GM23338 (cell line): ENCODE data around the gene DPF1. TPM values are rescaled to one million over a fixed set of nuclear protein-coding genes. Genes with fewer than 3 reads are reported as not detected.

ENCODE experiments used
- ATAC-seq: fragments of 200-7000 bp; cut with Tn5 transposase; 3 replicates; pipeline ENCODE4 v1.9.1; 2020
- DNase-seq: peaks from one replicate; pipeline ENCODE4 v3.0.0-alpha.2; 2015; ENCODE audit warnings: low spot score
- H2AFZ ChIP-seq: fragments of 200-600 bp; sonication (generic); 2 replicates; pipeline ENCODE4 v1.8.0; 2016; ENCODE audit warnings: antibody characterized with exemption, mild to moderate bottlenecking, moderate library complexity
- H3F3A ChIP-seq: fragments of 200-600 bp; sonication (generic); replicated peaks from 2 replicates; pipeline ENCODE4 v1.8.0; 2017; ENCODE audit warnings: antibody characterized with exemption, mixed run types, low read depth
- H3K27ac ChIP-seq: fragments of 200-600 bp; sonication (generic); 2 replicates; pipeline ENCODE4 v1.6.1; 2016; ENCODE audit warnings: low read depth
- H3K27me3 ChIP-seq: fragments of 200-600 bp; sonication (generic); 2 replicates; pipeline ENCODE4 v1.8.0; 2016; ENCODE audit warnings: mild to moderate bottlenecking, mixed run types, moderate library complexity; ENCODE audit not compliant: insufficient read depth
- H3K36me3 ChIP-seq: fragments of 200-600 bp; sonication (generic); 2 replicates; pipeline ENCODE4 v1.8.0; 2016; ENCODE audit warnings: mild to moderate bottlenecking; ENCODE audit not compliant: insufficient read depth
- H3K4me1 ChIP-seq: fragments of 200-600 bp; sonication (generic); 2 replicates; pipeline ENCODE4 v1.8.0; 2016; ENCODE audit warnings: mild to moderate bottlenecking, moderate library complexity; ENCODE audit not compliant: insufficient read depth
- H3K4me2 ChIP-seq: fragments of 200-600 bp; sonication (generic); 2 replicates; pipeline ENCODE4 v1.7.1; 2017; ENCODE audit warnings: mixed run types
- H3K4me3 ChIP-seq: fragments of 200-600 bp; sonication (generic); 2 replicates; pipeline ENCODE4 v1.6.1; 2016; ENCODE audit warnings: mixed run types
- H3K79me2 ChIP-seq: fragments of 200-600 bp; sonication (generic); replicated peaks from 2 replicates; pipeline ENCODE4 v1.8.0; 2017; ENCODE audit warnings: mild to moderate bottlenecking; ENCODE audit not compliant: insufficient read depth
- H3K9me2 ChIP-seq: fragments of 200-600 bp; sonication (generic); 2 replicates; pipeline ENCODE4 v1.8.0; 2017; ENCODE audit not compliant: insufficient read depth
- H4K20me1 ChIP-seq: fragments of 200-600 bp; sonication (generic); replicated peaks from 2 replicates; pipeline ENCODE4 v1.8.0; 2017; ENCODE audit warnings: mild to moderate bottlenecking; ENCODE audit not compliant: insufficient read depth
- H3K27ac Mint-ChIP-seq: 2 replicates; pipeline ENCODE4 v1.8.0; 2020; ENCODE audit warnings: inconsistent platforms, mild to moderate bottlenecking, moderate library complexity, mixed read lengths
- H3K27me3 Mint-ChIP-seq: 3 replicates; pipeline ENCODE4 v1.8.0; 2022; ENCODE audit warnings: low read depth, mild to moderate bottlenecking, moderate library complexity, mixed read lengths, inconsistent platforms; ENCODE audit not compliant: insufficient read depth, poor library complexity
- H3K36me3 Mint-ChIP-seq: 3 replicates; pipeline ENCODE4 v1.8.0; 2021; ENCODE audit warnings: low read depth, mild to moderate bottlenecking, inconsistent platforms, moderate library complexity, mixed read lengths
- H3K4me1 Mint-ChIP-seq: 3 replicates; pipeline ENCODE4 v1.8.0; 2020; ENCODE audit warnings: mild to moderate bottlenecking, inconsistent platforms, mixed read lengths
- H3K4me3 Mint-ChIP-seq: 3 replicates; pipeline ENCODE4 v1.8.0; 2021; ENCODE audit warnings: moderate library complexity, mild to moderate bottlenecking, inconsistent platforms, mixed read lengths
- H3K9me3 Mint-ChIP-seq: 3 replicates; pipeline ENCODE4 v1.8.0; 2020; ENCODE audit warnings: moderate library complexity, mild to moderate bottlenecking, inconsistent platforms, mixed read lengths
- CREB1 ChIP-seq: fragments of 250-450 bp; sonication (Bioruptor Pico); IDR thresholded peaks from 2 replicates; pipeline ENCODE4 v1.5.0; 2020; ENCODE audit warnings: low read depth, mild to moderate bottlenecking, moderate library complexity
- CTCF ChIP-seq, 2 experiments: fragments of 200-600 bp in 1 of 2; sonication (generic) in 1 of 2; conservative IDR thresholded peaks; 2 replicates each; pipeline versions ENCODE4 v1.5.1 to v1.6.1; 2016 to 2017; ENCODE audit warnings: antibody characterized with exemption in 2 of 2, low read depth in 2 of 2, mild to moderate bottlenecking in 2 of 2, moderate library complexity in 1 of 2
- EZH2 ChIP-seq: fragments of 200-600 bp; sonication (generic); IDR thresholded peaks from one replicate; pipeline ENCODE4 v1.8.0; 2017; ENCODE audit warnings: antibody characterized with exemption, mild to moderate bottlenecking, low read depth; ENCODE audit not compliant: unreplicated experiment
- POLR2AphosphoS5 ChIP-seq: IDR thresholded peaks from 2 replicates; pipeline ENCODE4 v1.6.1; 2016; ENCODE audit warnings: antibody characterized with exemption, low read depth
- STAT1 ChIP-seq: IDR thresholded peaks from one replicate; pipeline ENCODE4 v1.6.1; 2016; ENCODE audit warnings: antibody characterized with exemption; ENCODE audit not compliant: unreplicated experiment
- ZNF331 ChIP-seq: fragments of 250-450 bp; sonication (Bioruptor Pico); IDR thresholded peaks from 2 replicates; pipeline ENCODE4 v1.5.0; 2020; ENCODE audit warnings: low read depth, mild to moderate bottlenecking, moderate library complexity
- ZNF462 ChIP-seq: fragments of 250-450 bp; sonication (Bioruptor Pico); IDR thresholded peaks from 2 replicates; pipeline ENCODE4 v1.5.0; 2020; ENCODE audit warnings: mild to moderate bottlenecking, moderate library complexity
- polyA plus RNA-seq: library from polyadenylated mRNA; unstranded; fragments of >200 nt; fragmentation: Nextera tagmentation; extraction: Ambion mirVana; gene quantifications from 2 replicates; pipeline ENCODE4 v1.2.1, GENCODE V29; 2016
- total RNA-seq: library from RNA; depleted of rRNA; stranded (reverse); fragments of >200 nt; shearing (Covaris generic); gene quantifications from 2 replicates; pipeline ENCODE4 v1.2.3, GENCODE V29; 2014

Gene DPF1
- total and polyA plus RNA-seq, 2 experiments from 2014 or later, result 8.3 to 11.7 TPM

- TF ChIP-seq ZNF462 (CRISPR knock-in tag) (no peak), EZH2 (no peak), CREB1 (no peak), POLR2AphosphoS5 (no peak), CTCF (conservative IDR thresholded peaks at IDR 0.05; ENCODE audit: low read depth in 2 of 2) (no peak)
Measured at GRCh38 chr19:38228491-38229439, 4.7 kb upstream of the DPF1 start (continued).

- peak; percentile 8 for ATAC-seq
- Mint-ChIP-seq H3K36me3 (no peaks in the 10 kb centered on the region; the same call in 2 of the 3 replicates), H3K4me3 (peak overlapping the region; percentile 74), H3K9me3 (no peaks in the 10 kb centered on the region; the same call in none of the 3 replicates), H3K27ac (peak overlapping the region; percentile 84), H3K4me1 (peaks cover 26% of the 10 kb centered on the region), H3K27me3 (peaks cover 31% of the 10 kb centered on the region)
- Histone ChIP-seq H3K4me3 (peak overlapping the region; percentile 55), H4K20me1 (no peaks in the 10 kb centered on the region), H3K4me1 (peaks cover 22% of the 10 kb centered on the region), H3K27me3 (peaks cover 8% of the 10 kb centered on the region; the same call in 1 of the 2 replicates), H3K79me2 (peaks cover 10% of the 10 kb centered on the region), H3K4me2 (peak overlapping the region; percentile 80), H2AFZ (peak overlapping the region; percentile 56; the same call in 1 of the 2 replicates), H3K36me3 (no peaks in the 10 kb centered on the region), H3K9me2 (no peaks in the 10 kb centered on the region), H3F3A (peaks cover 21% of the 10 kb centered on the region), H3K27ac (no peak overlapping the region)
- DNase-seq, result peak; percentile 69
- TF ChIP-seq STAT1 (no peak), ZNF331 (CRISPR knock-in tag) (no peak)
Measured at GRCh38 chr19:38228005-38228377, 4.0 kb upstream of the DPF1 start.
